Stimulated activated CD4-positive, alpha-beta T cell treated with anti-CD3 and anti-CD28 coated beads, Interleukin-4, amount 100 ng/mL, for 48 hours (primary cell): ENCODE data around the gene CDS1.
"Not testable (repeated sequence)": the region's sequence is repeated elsewhere in the genome, so short reads cannot be mapped to it uniquely, and the experiment has no call there.

Experiments
- DNase-seq, 2 donors: peaks; one replicate each; pipeline ENCODE4 v3.0.0-alpha.2; 2020; ENCODE audit warnings: low read depth in 2 of 2

The CDS1 gene

GRCh38 chr4:84582988-84583875 is at the start of gene CDS1:
TSS of gene CDS1 (plus strand) at chr4:84583127. CDS start at chr4:84583402, 275 bp downstream.
- DNase-seq: peak in 1 of 2 donors; percentile 1

- DNase-seq: no peak
Observed at GRCh38 chr4:84535901-84536300, 47.0 kb upstream of the CDS1 start.

GRCh38 chr4:84545093-84545492 is 37.8 kb upstream of the CDS1 start:
- DNase-seq: no peak

GRCh38 chr4:84547211-84547610 is 35.7 kb upstream of the CDS1 start:
- no peak for DNase-seq

GRCh38 chr4:84549191-84549590 is 33.7 kb upstream of the CDS1 start:
- not testable (repeated sequence) for DNase-seq

GRCh38 chr4:84562156-84562555 is 20.8 kb upstream of the CDS1 start:
- DNase-seq: no peak

GRCh38 chr4:84563002-84563401 is 19.9 kb upstream of the CDS1 start:
- DNase-seq: no peak

- no peak for DNase-seq
Observed at GRCh38 chr4:84565951-84566350, 17.0 kb upstream of the CDS1 start.

GRCh38 chr4:84568496-84568895 is 14.4 kb upstream of the CDS1 start:
- DNase-seq: no peak

GRCh38 chr4:84569009-84569408 is 13.9 kb upstream of the CDS1 start:
- no peak for DNase-seq

- DNase-seq: no peak
Observed at GRCh38 chr4:84573385-84574068, 9.4 kb upstream of the CDS1 start.

GRCh38 chr4:84574069-84574720 is 8.7 kb upstream of the CDS1 start:
- no peak for DNase-seq

GRCh38 chr4:84578540-84579402 is 4.2 kb upstream of the CDS1 start:
- DNase-seq: no peak

GRCh38 chr4:84579403-84579776 is 3.5 kb upstream of the CDS1 start:
- no peak for DNase-seq

- DNase-seq: peak; percentile 78 to 79
Observed at GRCh38 chr4:84582302-84582987, 482 bp upstream of the CDS1 start.

GRCh38 chr4:84583876-84584380 is 1.0 kb downstream of the CDS1 start:
- no peak for DNase-seq

- no peak for DNase-seq
Observed at GRCh38 chr4:84585251-84585650, 2.3 kb downstream of the CDS1 start.

- no peak for DNase-seq
Observed at GRCh38 chr4:84594724-84595123, 11.8 kb downstream of the CDS1 start.

- no peak for DNase-seq
Observed at GRCh38 chr4:84596826-84597225, 13.9 kb downstream of the CDS1 start.

GRCh38 chr4:84597450-84597849 is 14.5 kb downstream of the CDS1 start:
- DNase-seq: no peak

- no peak for DNase-seq
Observed at GRCh38 chr4:84606645-84607044, 23.7 kb downstream of the CDS1 start.
